ENCODE measurements around the gene CCDC159. TPM values are rescaled to one million over a fixed set of nuclear protein-coding genes. Genes with fewer than 3 reads are reported as not detected.
A peak's percentile ranks its signal among the peaks of the same experiment; 100 is the strongest.

Gene CCDC159
- total RNA-seq, 1 experiment from 2014 or later, result 9.4 TPM

DNA sequence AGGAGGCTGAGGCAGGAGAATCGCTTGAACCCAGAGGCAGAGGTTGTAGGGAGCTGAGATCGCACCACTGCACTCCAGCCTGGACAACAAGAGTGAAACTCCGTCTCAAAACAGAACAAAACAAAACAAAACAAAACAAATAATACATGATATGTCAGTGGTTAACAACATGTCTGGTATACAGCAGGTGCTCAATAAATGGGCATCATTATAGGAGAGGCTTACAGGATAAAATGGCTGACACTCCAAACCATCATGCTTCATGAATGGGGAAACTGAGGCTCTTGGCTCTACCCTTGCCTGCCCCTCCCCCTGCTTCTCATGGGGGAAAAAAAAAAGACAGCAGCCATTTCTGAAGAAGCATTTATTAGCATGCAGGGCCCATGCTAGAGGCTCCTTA, 3.9 kb upstream of the CCDC159 start:
- DNase-seq, result no peak
- Histone ChIP-seq H3K9me3 (ENCODE audit: insufficient read depth, low read depth) (no peaks in the 10 kb centered on the region), H3K27me3 (ENCODE audit: insufficient read depth, low read depth) (no peaks in the 10 kb centered on the region), H3K4me3 (no peak overlapping the region), H3K36me3 (ENCODE audit: low read depth) (peaks cover 17% of the 10 kb centered on the region), H3K4me2 (no peak overlapping the region), H4K20me1 (ENCODE audit: insufficient read depth) (no peaks in the 10 kb centered on the region), H3K27ac (no peak overlapping the region), H3K9me2 (ENCODE audit: insufficient read depth) (no peaks in the 10 kb centered on the region), H2AFZ (no peak overlapping the region), H3K79me2 (ENCODE audit: low read depth) (peaks cover 42% of the 10 kb centered on the region), H3F3A (ENCODE audit: insufficient read depth, low read depth) (peaks cover 61% of the 10 kb centered on the region), H3K4me1 (replicated peaks; ENCODE audit: insufficient read depth) (peaks cover 42% of the 10 kb centered on the region)
- CTCF ChIA-PET, result no interaction called here
- POLR2A ChIA-PET (ENCODE audit: unreplicated experiment), result no interaction called here
- intact Hi-C loops (cut with micrococcal nuclease; ENCODE audit: unreplicated experiment), result no loop called here
- TF ChIP-seq, protein P1, sequence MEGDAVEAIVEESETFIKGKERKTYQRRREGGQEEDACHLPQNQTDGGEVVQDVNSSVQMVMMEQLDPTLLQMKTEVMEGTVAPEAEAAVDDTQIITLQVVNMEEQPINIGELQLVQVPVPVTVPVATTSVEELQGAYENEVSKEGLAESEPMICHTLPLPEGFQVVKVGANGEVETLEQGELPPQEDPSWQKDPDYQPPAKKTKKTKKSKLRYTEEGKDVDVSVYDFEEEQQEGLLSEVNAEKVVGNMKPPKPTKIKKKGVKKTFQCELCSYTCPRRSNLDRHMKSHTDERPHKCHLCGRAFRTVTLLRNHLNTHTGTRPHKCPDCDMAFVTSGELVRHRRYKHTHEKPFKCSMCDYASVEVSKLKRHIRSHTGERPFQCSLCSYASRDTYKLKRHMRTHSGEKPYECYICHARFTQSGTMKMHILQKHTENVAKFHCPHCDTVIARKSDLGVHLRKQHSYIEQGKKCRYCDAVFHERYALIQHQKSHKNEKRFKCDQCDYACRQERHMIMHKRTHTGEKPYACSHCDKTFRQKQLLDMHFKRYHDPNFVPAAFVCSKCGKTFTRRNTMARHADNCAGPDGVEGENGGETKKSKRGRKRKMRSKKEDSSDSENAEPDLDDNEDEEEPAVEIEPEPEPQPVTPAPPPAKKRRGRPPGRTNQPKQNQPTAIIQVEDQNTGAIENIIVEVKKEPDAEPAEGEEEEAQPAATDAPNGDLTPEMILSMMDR (conservative IDR thresholded peaks at IDR 0.05), result no peak
- TF ChIP-seq EZH2 (IDR thresholded peaks at IDR 0.05; ENCODE audit: low read depth), result no peak
- no TSS peak for BruUV-seq (replicated peaks)

DNA sequence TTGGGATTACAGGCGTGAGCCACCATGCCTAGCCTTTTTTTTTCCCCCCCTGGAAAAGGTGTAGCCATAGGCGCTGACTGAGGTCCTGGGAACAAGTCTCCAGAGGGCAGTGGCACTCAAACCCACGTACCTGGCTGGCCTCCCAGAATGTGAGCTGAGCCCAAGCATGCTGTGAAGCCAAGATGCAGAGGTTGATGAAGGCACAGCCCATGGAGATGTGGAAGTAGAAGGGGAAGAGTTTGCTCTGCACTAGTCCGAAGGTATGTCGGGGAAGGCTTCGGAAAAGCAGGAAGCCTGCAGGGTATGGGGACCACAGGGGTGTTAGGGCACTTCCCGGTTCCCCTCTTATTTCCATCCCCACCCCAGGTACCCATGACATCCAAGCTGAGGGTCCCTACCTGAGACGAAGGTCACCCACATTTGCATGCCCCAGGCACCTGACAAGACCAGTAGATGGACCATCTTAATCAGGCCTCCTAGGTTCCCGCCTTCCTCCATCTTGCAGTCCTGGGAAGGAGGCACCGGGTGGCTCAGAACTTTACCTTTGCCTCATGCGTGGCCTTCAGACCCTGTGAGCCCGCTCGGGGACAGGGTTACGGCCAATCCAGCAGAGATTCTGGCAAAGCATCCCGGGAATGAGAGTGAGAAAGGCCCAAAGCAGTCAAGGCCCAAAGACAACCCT, 1.1 kb upstream of the CCDC159 start:
- no TSS peak for BruUV-seq (replicated peaks)
- Histone ChIP-seq H3K9me3 (ENCODE audit: insufficient read depth, low read depth) (no peaks in the 10 kb centered on the region), H3K4me3 (peak overlapping the region; percentile 90), H3K79me2 (ENCODE audit: low read depth) (peaks cover 29% of the 10 kb centered on the region), H3K9me2 (ENCODE audit: insufficient read depth) (no peaks in the 10 kb centered on the region), H3K4me1 (replicated peaks; ENCODE audit: insufficient read depth) (peaks cover 36% of the 10 kb centered on the region), H3K4me2 (peak overlapping the region; percentile 92), H3F3A (ENCODE audit: insufficient read depth, low read depth) (peaks cover 54% of the 10 kb centered on the region), H3K27ac (peak overlapping the region; percentile 61), H2AFZ (peak overlapping the region; percentile 80; the same call in 1 of the 2 replicates), H4K20me1 (ENCODE audit: insufficient read depth) (no peaks in the 10 kb centered on the region), H3K27me3 (ENCODE audit: insufficient read depth, low read depth) (no peaks in the 10 kb centered on the region), H3K36me3 (ENCODE audit: low read depth) (peaks cover 17% of the 10 kb centered on the region)
- TF ChIP-seq EZH2 (IDR thresholded peaks at IDR 0.05; ENCODE audit: low read depth), result no peak
- TF ChIP-seq, protein P1 (conservative IDR thresholded peaks at IDR 0.05), result no peak
- ChIA-PET POLR2A (ENCODE audit: unreplicated experiment) (interaction anchor here (0.5 kb wide), 1 partner anchor 251 kb away, joined by 3 read pairs; no protein-coding TSS in a partner anchor), CTCF (interaction anchor here (0.6 to 1.4 kb wide), 2 partner anchors 31 to 51 kb away, joined by 3 to 6 read pairs; no protein-coding TSS in a partner anchor)
- intact Hi-C loops (cut with micrococcal nuclease; ENCODE audit: unreplicated experiment), result loop anchor here (2.0 kb wide), 1 partner anchor 50 kb away; no protein-coding TSS in a partner anchor
- DNase-seq, result peak; percentile 22 to 53

DNA sequence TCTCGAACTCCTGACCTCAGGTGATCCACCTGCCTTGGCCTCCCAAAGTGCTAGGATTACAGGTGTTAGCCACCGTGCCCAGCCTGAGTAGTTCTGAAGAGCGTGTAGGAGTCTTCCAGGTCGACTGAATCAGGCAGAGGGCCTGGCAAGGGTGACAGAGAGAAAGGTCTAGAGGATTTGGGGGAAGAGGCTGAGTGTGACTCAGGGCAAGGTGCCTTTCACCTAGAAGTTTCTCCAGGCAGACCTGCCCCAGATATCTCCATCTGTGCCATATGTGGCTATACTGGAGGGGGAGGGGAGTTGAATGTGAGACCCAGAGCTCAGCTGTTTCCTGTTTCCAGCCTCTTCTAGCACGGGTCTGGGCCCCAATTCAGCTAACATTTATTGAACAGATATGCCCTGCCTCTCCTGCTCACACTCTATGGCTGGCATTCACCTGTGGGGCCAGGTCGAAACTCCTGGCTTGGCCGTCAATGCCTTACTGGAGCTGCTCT, 1.3 kb downstream of the CCDC159 start:
- peak overlapping the region; percentile 86 for H3K4me2 ChIP-seq
- H3K27me3 ChIP-seq (ENCODE audit: insufficient read depth, low read depth), result no peaks in the 10 kb centered on the region
- H3F3A ChIP-seq (ENCODE audit: insufficient read depth, low read depth), result peaks cover 47% of the 10 kb centered on the region
- intact Hi-C loops (cut with micrococcal nuclease; ENCODE audit: unreplicated experiment), result loop anchor here (2.0 kb wide), 1 partner anchor 23 kb away; no protein-coding TSS in a partner anchor
- H3K27ac ChIP-seq, result peak overlapping the region; percentile 67
- CTCF ChIA-PET, result no interaction called here
- TF ChIP-seq, protein P1 (conservative IDR thresholded peaks at IDR 0.05), result no peak
- no peak for TF ChIP-seq EZH2 (IDR thresholded peaks at IDR 0.05; ENCODE audit: low read depth)
- H3K79me2 ChIP-seq (ENCODE audit: low read depth), result peaks cover 24% of the 10 kb centered on the region
- no peaks in the 10 kb centered on the region for H4K20me1 ChIP-seq (ENCODE audit: insufficient read depth)
- no peaks in the 10 kb centered on the region for H3K9me2 ChIP-seq (ENCODE audit: insufficient read depth)
- BruUV-seq (replicated peaks), result no TSS peak
- no peak overlapping the region for H2AFZ ChIP-seq
- no peak overlapping the region for H3K4me3 ChIP-seq
- DNase-seq, result peak in 1 of 2 experiments; percentile 50
- H3K36me3 ChIP-seq (ENCODE audit: low read depth), result peaks cover 3% of the 10 kb centered on the region; the same call in 1 of the 2 replicates
- H3K9me3 ChIP-seq (ENCODE audit: insufficient read depth, low read depth), result no peaks in the 10 kb centered on the region
- POLR2A ChIA-PET (ENCODE audit: unreplicated experiment), result interaction anchor here (1.1 kb wide), 1 partner anchor 11 kb away, joined by 18 read pairs; no protein-coding TSS in a partner anchor
- H3K4me1 ChIP-seq (replicated peaks; ENCODE audit: insufficient read depth), result peaks cover 36% of the 10 kb centered on the region
